Spleen (tissue), 7 donors: Measurements from ENCODE around the gene LRFN5.

Experiments
- POLR2A ChIP-seq, 3 donors: fragments of 450-650 bp; IDR thresholded peaks; one replicate each; pipeline ENCODE4 v1.5.1; 2017; ENCODE audit warnings: antibody characterized with exemption in 3 of 3, mild to moderate bottlenecking in 1 of 3
- TF ChIP-seq, protein P1 (sequence below), 11 experiments: fragments of 200-600 bp in 7 of 11; fragments of 450-650 bp in 4 of 11; sonication (generic) in 4 of 11; IDR thresholded peaks in 8 of 11; conservative IDR thresholded peaks in 3 of 11; 1 replicate in 7 of 11; 2 replicates in 4 of 11; pipeline versions ENCODE4 v1.4.0 to v1.8.0; 2016 to 2021; ENCODE audit warnings: antibody characterized with exemption in 11 of 11, inconsistent platforms in 4 of 11, mild to moderate bottlenecking in 1 of 11
- donor health status: DM: no; HTN: no; CAD: no; lungs with moderate emphysema.
- donor health status: DM: no; HTN: no; CAD: no.
- donor health status: DM: no; HTN: no; CAD: no.

DNA sequence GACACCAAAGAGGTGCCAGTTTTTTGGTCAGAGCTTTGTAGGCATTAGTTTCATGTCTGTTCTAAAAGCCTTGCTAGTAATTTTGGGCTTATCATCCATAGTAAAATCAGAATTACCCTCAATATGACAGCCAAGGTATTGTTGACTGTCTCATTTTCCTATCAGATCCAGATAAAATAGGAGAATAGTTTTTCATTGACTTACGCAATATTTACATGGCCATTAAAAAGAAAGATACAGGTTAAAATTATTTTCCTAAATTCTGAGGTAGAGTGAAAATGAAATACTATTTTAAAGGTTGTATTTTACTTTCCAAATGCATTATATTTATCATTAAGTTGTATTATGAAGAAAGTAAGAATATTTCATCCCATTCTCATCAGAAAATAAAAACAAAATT, 203.7 kb downstream of the LRFN5 start:
- TF ChIP-seq, protein P1, sequence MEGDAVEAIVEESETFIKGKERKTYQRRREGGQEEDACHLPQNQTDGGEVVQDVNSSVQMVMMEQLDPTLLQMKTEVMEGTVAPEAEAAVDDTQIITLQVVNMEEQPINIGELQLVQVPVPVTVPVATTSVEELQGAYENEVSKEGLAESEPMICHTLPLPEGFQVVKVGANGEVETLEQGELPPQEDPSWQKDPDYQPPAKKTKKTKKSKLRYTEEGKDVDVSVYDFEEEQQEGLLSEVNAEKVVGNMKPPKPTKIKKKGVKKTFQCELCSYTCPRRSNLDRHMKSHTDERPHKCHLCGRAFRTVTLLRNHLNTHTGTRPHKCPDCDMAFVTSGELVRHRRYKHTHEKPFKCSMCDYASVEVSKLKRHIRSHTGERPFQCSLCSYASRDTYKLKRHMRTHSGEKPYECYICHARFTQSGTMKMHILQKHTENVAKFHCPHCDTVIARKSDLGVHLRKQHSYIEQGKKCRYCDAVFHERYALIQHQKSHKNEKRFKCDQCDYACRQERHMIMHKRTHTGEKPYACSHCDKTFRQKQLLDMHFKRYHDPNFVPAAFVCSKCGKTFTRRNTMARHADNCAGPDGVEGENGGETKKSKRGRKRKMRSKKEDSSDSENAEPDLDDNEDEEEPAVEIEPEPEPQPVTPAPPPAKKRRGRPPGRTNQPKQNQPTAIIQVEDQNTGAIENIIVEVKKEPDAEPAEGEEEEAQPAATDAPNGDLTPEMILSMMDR (IDR thresholded peaks at IDR 0.05 in 8 of 11, conservative IDR thresholded peaks at IDR 0.05 in 3 of 11) = no peak
- no peak for TF ChIP-seq POLR2A (IDR thresholded peaks at IDR 0.05)
